ENCODE results near the gene ZNF831. TPM values are rescaled to one million over a fixed set of nuclear protein-coding genes. Genes with fewer than 3 reads are reported as not detected.

Gene ZNF831
- polyA plus RNA-seq, 3 donors = 0.09 TPM

GRCh38 chr20:59214606-59215547, 51.3 kb downstream of the ZNF831 start:
- DNase-seq = no peak

- no peak for DNase-seq
These were observed 53.6 kb downstream of the ZNF831 start for GRCh38 chr20:59217173-59217572.

GRCh38 chr20:59217794-59218280, 54.2 kb downstream of the ZNF831 start:
- DNase-seq = no peak

- DNase-seq = no peak
These were observed 55.6 kb downstream of the ZNF831 start for GRCh38 chr20:59219211-59219610.

- no peak for DNase-seq
These were observed 56.5 kb downstream of the ZNF831 start for GRCh38 chr20:59220161-59220560.

- no peak for DNase-seq
These were observed 57.6 kb downstream of the ZNF831 start for GRCh38 chr20:59221049-59221706.

GRCh38 chr20:59221707-59222252, 58.2 kb downstream of the ZNF831 start:
- DNase-seq = no peak

GRCh38 chr20:59222253-59223181, 58.9 kb downstream of the ZNF831 start:
- peak; percentile 83 for DNase-seq

GRCh38 chr20:59223182-59223601, 59.6 kb downstream of the ZNF831 start:
- no peak for DNase-seq

GRCh38 chr20:59223750-59224149, 60.1 kb downstream of the ZNF831 start:
- no peak for DNase-seq

GRCh38 chr20:59224236-59224635, 60.6 kb downstream of the ZNF831 start:
- DNase-seq = no peak

- DNase-seq = no peak
These were observed 66.8 kb downstream of the ZNF831 start for GRCh38 chr20:59230385-59230784.

GRCh38 chr20:59231124-59231804, 67.6 kb downstream of the ZNF831 start:
- DNase-seq = no peak

- DNase-seq = no peak
These were observed 69.0 kb downstream of the ZNF831 start for GRCh38 chr20:59232618-59233017.

GRCh38 chr20:59235226-59235625, 71.6 kb downstream of the ZNF831 start:
- no peak for DNase-seq

GRCh38 chr20:59240006-59240405, 76.4 kb downstream of the ZNF831 start:
- no peak for DNase-seq

GRCh38 chr20:59242714-59243626, 79.3 kb downstream of the ZNF831 start:
- no peak for DNase-seq

GRCh38 chr20:59246691-59247400, 83.2 kb downstream of the ZNF831 start:
- DNase-seq = no peak
